Duodenal mucosa (tissue), 2 donors: Measurements from ENCODE around the gene ZNF282.

ENCODE experiments used
- H3K27ac ChIP-seq: one replicate; pipeline ENCODE4 v1.7.0; 2013; ENCODE audit warnings: low read depth, low read length
- H3K27me3 ChIP-seq, 2 donors: one replicate each; pipeline ENCODE4 v1.7.0; 2013; ENCODE audit warnings: low read length in 2 of 2, control low read depth in 1 of 2; ENCODE audit not compliant: insufficient read depth in 2 of 2, control insufficient read depth in 1 of 2
- H3K36me3 ChIP-seq, 2 donors: one replicate each; pipeline ENCODE4 v1.7.0; 2013; ENCODE audit warnings: low read length in 2 of 2, control low read depth in 1 of 2; ENCODE audit not compliant: insufficient read depth in 2 of 2, control insufficient read depth in 1 of 2
- H3K4me1 ChIP-seq, 2 donors: one replicate each; pipeline ENCODE4 v1.7.0; 2013; ENCODE audit warnings: low read length in 2 of 2, control low read depth in 1 of 2; ENCODE audit not compliant: insufficient read depth in 2 of 2, control insufficient read depth in 1 of 2
- H3K4me3 ChIP-seq, 2 donors: one replicate each; pipeline ENCODE4 v1.7.0; 2013; ENCODE audit warnings: low read length in 2 of 2, low read depth in 1 of 2
- H3K9ac ChIP-seq, 2 donors: one replicate each; pipeline ENCODE4 v1.7.0; 2013; ENCODE audit warnings: low read length in 2 of 2, low read depth in 1 of 2
- H3K9me3 ChIP-seq, 2 donors: one replicate each; pipeline ENCODE4 v1.7.0; 2013; ENCODE audit warnings: low read length in 2 of 2, control low read depth in 1 of 2; ENCODE audit not compliant: control insufficient read depth in 1 of 2

The ZNF282 gene

DNA sequence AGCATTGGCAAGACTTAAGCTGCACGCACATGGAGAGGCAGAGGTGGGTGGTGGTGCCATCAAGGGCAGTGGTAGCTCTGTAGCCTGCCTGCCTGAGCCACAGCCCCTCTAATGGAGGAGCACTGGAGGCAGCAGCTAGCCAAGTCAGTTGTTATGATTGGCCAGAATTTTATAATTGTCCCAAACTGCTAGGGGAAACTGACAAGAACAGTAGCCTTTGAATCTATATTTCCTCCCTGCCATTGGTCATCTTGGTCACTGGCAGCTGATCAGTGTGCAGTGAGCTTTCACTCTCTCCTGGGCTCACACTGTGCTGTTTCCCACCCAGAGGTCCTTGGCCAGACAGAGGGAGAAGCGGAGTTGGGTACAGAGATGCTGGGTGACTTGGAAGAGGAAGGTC, 57.0 kb downstream of the ZNF282 start:
- no peaks in the 10 kb centered on the region for H3K27me3 ChIP-seq
- H3K9me3 ChIP-seq: no peaks in the 10 kb centered on the region
- H3K4me3 ChIP-seq: no peak overlapping the region
- no peak overlapping the region for H3K27ac ChIP-seq
- H3K36me3 ChIP-seq: peaks cover 38 to 65% of the 10 kb centered on the region in 2 donors
- H3K9ac ChIP-seq: no peak overlapping the region
- H3K4me1 ChIP-seq: no peaks in the 10 kb centered on the region

DNA sequence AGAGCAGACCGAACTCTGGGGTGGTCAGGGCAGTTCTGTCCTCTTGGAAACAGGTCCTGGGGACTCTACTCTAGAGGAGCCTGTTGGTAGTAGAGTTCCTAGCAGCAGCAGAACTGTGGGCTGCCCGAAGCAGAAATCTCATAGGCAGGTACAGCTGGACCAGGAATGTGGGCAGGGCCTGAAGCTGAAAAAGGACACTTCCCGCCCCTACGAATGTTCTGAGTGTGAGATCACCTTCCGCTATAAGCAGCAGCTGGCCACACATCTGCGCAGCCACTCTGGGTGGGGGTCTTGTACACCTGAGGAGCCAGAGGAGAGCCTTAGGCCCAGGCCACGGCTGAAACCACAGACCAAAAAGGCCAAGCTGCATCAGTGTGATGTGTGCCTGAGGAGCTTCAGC, 58.3 kb downstream of the ZNF282 start:
- H3K4me3 ChIP-seq: no peak overlapping the region
- H3K9ac ChIP-seq: no peak overlapping the region
- peaks cover 38 to 58% of the 10 kb centered on the region in 2 donors for H3K36me3 ChIP-seq
- no peak overlapping the region for H3K27ac ChIP-seq
- no peaks in the 10 kb centered on the region for H3K4me1 ChIP-seq
- no peaks in the 10 kb centered on the region for H3K9me3 ChIP-seq
- H3K27me3 ChIP-seq: no peaks in the 10 kb centered on the region

DNA sequence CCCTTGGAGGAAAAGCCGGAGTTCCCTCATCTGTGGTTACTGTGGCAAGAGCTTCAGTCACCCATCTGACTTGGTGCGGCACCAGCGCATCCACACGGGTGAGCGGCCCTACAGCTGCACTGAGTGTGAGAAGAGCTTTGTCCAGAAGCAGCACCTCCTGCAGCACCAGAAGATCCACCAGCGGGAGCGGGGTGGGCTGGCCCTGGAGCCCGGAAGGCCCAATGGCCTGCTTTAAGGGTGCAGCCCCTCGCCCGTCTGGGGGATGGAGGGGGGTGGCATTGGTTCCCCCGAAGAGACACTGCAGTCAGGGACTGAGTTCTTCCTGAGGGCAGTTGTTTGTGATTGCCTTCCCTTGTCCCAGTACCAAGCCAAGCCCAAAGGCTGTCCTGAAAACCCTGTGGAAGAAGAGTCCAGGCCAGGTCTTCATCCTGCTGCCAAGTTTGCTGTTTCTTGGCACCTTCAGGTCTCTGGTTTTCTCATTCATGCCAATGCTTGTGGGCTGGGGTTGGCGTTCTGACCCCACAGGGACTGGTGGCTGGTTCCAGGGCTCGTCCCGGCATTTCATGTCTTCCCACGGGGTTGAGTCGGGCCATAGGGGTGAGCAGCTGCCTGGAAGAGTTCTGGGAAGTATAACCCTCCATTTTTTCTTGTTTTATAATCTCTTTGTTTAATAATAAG, 59.0 kb downstream of the ZNF282 start:
- H3K36me3 ChIP-seq: peaks cover 38 to 55% of the 10 kb centered on the region in 2 donors

GRCh38 chr7:149255174-149255573, 59.8 kb downstream of the ZNF282 start:
- H3K4me3 ChIP-seq: no peak overlapping the region
- H3K27ac ChIP-seq: no peak overlapping the region
- H3K36me3 ChIP-seq: peaks cover 38 to 53% of the 10 kb centered on the region in 2 donors
- H3K9ac ChIP-seq: no peak overlapping the region
- H3K27me3 ChIP-seq: no peaks in the 10 kb centered on the region
- no peaks in the 10 kb centered on the region for H3K4me1 ChIP-seq
- no peaks in the 10 kb centered on the region for H3K9me3 ChIP-seq

More for the DNA sequence above, 59.0 kb downstream of the ZNF282 start:
- Histone ChIP-seq H3K9ac (no peak overlapping the region), H3K9me3 (no peaks in the 10 kb centered on the region), H3K4me1 (no peaks in the 10 kb centered on the region), H3K4me3 (no peak overlapping the region), H3K27me3 (no peaks in the 10 kb centered on the region), H3K27ac (no peak overlapping the region)

GRCh38 chr7:149256568-149256967, 61.2 kb downstream of the ZNF282 start:
- Histone ChIP-seq H3K27ac (no peak overlapping the region), H3K36me3 (peaks cover 31 to 42% of the 10 kb centered on the region in 2 donors), H3K27me3 (no peaks in the 10 kb centered on the region), H3K9me3 (no peaks in the 10 kb centered on the region), H3K4me3 (no peak overlapping the region), H3K9ac (no peak overlapping the region), H3K4me1 (peaks cover 5% of the 10 kb centered on the region in 2 donors)

- Histone ChIP-seq H3K9ac (no peak overlapping the region), H3K27ac (no peak overlapping the region), H3K36me3 (peaks cover 29 to 37% of the 10 kb centered on the region in 2 donors), H3K27me3 (no peaks in the 10 kb centered on the region), H3K4me3 (no peak overlapping the region), H3K4me1 (peaks cover 6% of the 10 kb centered on the region in 2 donors), H3K9me3 (no peaks in the 10 kb centered on the region)
These were observed 61.8 kb downstream of the ZNF282 start for GRCh38 chr7:149257146-149257545.

- Histone ChIP-seq H3K36me3 (peaks cover 2 to 14% of the 10 kb centered on the region in 2 donors), H3K4me3 (peak overlapping the region; percentile 67 to 69), H3K9me3 (no peaks in the 10 kb centered on the region), H3K9ac (peak overlapping the region; percentile 71 to 85), H3K4me1 (peaks cover 11% of the 10 kb centered on the region in 2 donors), H3K27ac (peak overlapping the region; percentile 72), H3K27me3 (no peaks in the 10 kb centered on the region)
These were observed 66.0 kb downstream of the ZNF282 start for GRCh38 chr7:149261316-149261828.

- no peaks in the 10 kb centered on the region for H3K9me3 ChIP-seq
- H3K36me3 ChIP-seq: peaks cover 7 to 21% of the 10 kb centered on the region in 2 donors
- H3K4me3 ChIP-seq: peak within 1 kb of the TSS; percentile 67 to 70
- peak within 1 kb of the TSS; percentile 71 to 85 for H3K9ac ChIP-seq
- no peaks in the 10 kb centered on the region for H3K27me3 ChIP-seq
- H3K27ac ChIP-seq: peak within 1 kb of the TSS; percentile 72
- peaks cover 11% of the 10 kb centered on the region in 2 donors for H3K4me1 ChIP-seq
These were observed 66.7 kb downstream of the ZNF282 start, which contains the start of gene ZNF783 for GRCh38 chr7:149261829-149262617. Gene ZNF783 (plus strand): TSS chr7:149262196. CDS start chr7:149262334, 138 bp downstream.

DNA sequence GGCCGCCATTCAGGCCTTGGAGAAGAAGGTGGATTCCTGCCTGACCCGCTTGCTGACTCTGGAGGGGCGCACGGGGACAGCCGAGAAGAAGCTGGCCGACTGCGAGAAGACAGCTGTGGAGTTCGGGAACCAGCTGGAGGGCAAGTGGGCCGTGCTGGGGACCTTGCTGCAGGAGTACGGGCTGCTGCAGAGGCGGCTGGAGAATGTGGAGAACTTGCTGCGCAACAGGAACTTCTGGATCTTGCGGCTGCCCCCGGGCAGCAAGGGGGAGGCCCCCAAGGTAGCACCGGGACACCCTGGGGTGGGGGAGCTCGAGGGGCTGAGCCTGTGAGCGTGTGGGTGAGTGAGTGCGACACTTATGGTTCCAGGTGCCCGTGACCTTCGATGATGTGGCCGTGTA, 71.1 kb downstream of the ZNF282 start:
- Histone ChIP-seq H3K9me3 (no peaks in the 10 kb centered on the region), H3K9ac (no peak overlapping the region), H3K36me3 (peaks cover 16 to 38% of the 10 kb centered on the region in 2 donors), H3K4me1 (peaks cover 7% of the 10 kb centered on the region in 2 donors), H3K27ac (no peak overlapping the region), H3K27me3 (no peaks in the 10 kb centered on the region), H3K4me3 (no peak overlapping the region)

- Histone ChIP-seq H3K9ac (no peak overlapping the region), H3K27me3 (no peaks in the 10 kb centered on the region), H3K9me3 (no peaks in the 10 kb centered on the region), H3K36me3 (peaks cover 16 to 45% of the 10 kb centered on the region in 2 donors), H3K27ac (no peak overlapping the region), H3K4me1 (peaks cover 2 to 5% of the 10 kb centered on the region in 2 donors), H3K4me3 (no peak overlapping the region)
These were observed 72.4 kb downstream of the ZNF282 start for GRCh38 chr7:149267733-149268132.
